Upper lobe of right lung (tissue), 1 donor: ENCODE results near the gene OR1E1. TPM values are rescaled to one million over a fixed set of nuclear protein-coding genes. Genes with fewer than 3 reads are reported as not detected.
A peak's percentile ranks its signal among the peaks of the same experiment; 100 is the strongest.
"Not testable (repeated sequence)": the region's sequence is repeated elsewhere in the genome, so short reads cannot be mapped to it uniquely, and the experiment has no call there.

Experiments
- ATAC-seq: fragments of 200-7000 bp; cut with Tn5 transposase; one replicate; pipeline ENCODE4 v1.9.1; 2020; ENCODE audit warnings: mild to moderate bottlenecking, moderate library complexity
- DNase-seq: peaks from one replicate; pipeline ENCODE4 v3.0.0-alpha.2; 2020
- H3K27ac ChIP-seq: fragments of 200-600 bp; one replicate; pipeline ENCODE4 v1.8.0; 2022
- H3K27me3 ChIP-seq: fragments of 200-600 bp; one replicate; pipeline ENCODE4 v1.8.0; 2022; ENCODE audit warnings: mild to moderate bottlenecking
- H3K36me3 ChIP-seq: fragments of 200-600 bp; one replicate; pipeline ENCODE4 v1.8.0; 2022
- H3K4me1 ChIP-seq: fragments of 200-600 bp; one replicate; pipeline ENCODE4 v1.8.0; 2022
- H3K4me3 ChIP-seq: fragments of 200-600 bp; one replicate; pipeline ENCODE4 v1.8.0; 2022; ENCODE audit warnings: mild to moderate bottlenecking
- H3K9me3 ChIP-seq: fragments of 200-600 bp; one replicate; pipeline ENCODE4 v1.8.0; 2022
- intact Hi-C: fragments of 100-400 bp; cut with DNase I; formaldehyde crosslinking; loops from one replicate; pipeline ENCODE4 v1.11.0; 2022
- total RNA-seq: library from RNA; stranded (reverse); fragmentation: NEBNext Ultra II Directional; extraction: Animal tissue kit (Norgen Biotek cat#: 25700); gene quantifications from one replicate; pipeline ENCODE4 v1.2.1, GENCODE V29; 2021
- TF ChIP-seq, protein P1 (sequence below): fragments of 200-600 bp; IDR thresholded peaks from one replicate; pipeline ENCODE4 v1.8.0; 2022; ENCODE audit warnings: antibody characterized with exemption
- donor health status: DM: no; HTN: yes; CAD: no; lungs with severe emphysema.

Gene OR1E1
- total RNA-seq, 1 donor from 2014 or later: not detected

DNA sequence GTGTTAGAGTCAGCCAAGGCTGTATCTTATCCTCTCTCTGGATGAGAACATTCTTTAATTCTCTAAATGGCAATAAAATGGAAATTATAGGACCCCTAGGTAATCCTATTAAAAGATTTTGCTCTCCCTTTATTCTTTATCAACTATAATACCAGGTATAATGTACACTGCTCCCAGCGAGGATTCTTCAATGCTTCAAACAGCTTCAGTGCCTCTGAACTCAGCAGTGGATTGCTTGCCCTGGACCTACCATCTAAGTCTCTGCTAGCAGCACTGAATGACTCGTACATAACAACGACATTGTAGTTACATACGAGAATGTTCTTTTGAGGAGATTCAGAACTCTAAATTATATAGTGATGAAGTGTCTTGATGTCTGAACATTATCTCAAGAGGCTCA lies 8.4 kb downstream of the OR1E1 start:
- no peak for ATAC-seq
- TF ChIP-seq, protein P1, sequence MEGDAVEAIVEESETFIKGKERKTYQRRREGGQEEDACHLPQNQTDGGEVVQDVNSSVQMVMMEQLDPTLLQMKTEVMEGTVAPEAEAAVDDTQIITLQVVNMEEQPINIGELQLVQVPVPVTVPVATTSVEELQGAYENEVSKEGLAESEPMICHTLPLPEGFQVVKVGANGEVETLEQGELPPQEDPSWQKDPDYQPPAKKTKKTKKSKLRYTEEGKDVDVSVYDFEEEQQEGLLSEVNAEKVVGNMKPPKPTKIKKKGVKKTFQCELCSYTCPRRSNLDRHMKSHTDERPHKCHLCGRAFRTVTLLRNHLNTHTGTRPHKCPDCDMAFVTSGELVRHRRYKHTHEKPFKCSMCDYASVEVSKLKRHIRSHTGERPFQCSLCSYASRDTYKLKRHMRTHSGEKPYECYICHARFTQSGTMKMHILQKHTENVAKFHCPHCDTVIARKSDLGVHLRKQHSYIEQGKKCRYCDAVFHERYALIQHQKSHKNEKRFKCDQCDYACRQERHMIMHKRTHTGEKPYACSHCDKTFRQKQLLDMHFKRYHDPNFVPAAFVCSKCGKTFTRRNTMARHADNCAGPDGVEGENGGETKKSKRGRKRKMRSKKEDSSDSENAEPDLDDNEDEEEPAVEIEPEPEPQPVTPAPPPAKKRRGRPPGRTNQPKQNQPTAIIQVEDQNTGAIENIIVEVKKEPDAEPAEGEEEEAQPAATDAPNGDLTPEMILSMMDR: no peak
- DNase-seq: no peak

DNA sequence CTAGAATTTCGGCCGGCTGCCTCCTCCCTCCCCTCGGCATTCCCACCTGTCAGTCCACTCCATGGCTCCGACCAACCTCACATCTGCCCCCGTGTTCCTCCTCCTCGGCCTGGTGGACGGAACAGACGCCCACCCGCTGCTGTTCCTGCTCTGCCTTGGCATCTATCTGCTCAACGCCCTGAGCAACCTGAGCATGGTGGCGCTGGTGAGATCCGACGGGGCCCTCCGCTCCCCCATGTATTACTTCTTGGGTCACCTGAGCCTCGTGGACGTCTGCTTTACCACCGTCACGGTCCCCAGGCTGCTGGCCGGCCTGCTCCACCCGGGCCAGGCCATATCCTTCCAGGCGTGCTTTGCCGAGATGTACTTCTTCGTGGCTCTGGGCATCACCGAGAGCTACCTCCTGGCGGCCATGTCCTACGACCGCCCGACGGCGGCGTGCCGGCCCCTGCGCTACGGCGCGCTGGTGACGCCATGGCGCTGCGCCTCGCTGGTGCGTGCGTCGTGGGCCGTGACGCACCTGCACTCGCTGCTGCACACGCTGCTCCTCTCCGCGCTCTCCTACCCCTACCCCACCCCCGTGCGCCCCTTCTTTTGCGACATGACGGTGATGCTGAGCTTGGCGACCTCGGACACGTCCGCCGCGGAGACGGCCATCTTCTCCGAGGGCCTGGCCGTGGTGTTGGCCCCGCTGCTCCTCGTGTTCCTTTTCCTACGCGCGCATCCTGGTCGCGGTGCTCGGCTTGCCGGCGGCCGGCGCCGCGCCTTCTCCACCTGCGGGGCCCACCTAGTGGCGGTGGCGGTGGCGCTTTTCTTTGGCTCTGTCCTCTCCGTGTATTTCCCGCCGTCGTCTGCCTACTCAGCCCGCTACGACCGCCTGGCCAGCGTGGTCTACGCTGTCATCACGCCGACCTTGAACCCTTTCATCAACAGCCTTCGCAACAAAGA lies 12.1 kb downstream of the OR1E1 start, which contains the start of gene OR3A2:
TSS of gene OR3A2 (minus strand) at position 440 of the 948 bp plus-strand sequence.
- Histone ChIP-seq H3K27me3 (peaks cover 34% of the 10 kb centered on the region), H3K4me1 (no peaks in the 10 kb centered on the region), H3K9me3 (no peaks in the 10 kb centered on the region), H3K36me3 (no peaks in the 10 kb centered on the region), H3K27ac (no peak within 1 kb of the TSS), H3K4me3 (no peak within 1 kb of the TSS)
- DNase-seq: no peak
- peak; percentile 39 for ATAC-seq
- TF ChIP-seq, protein P1: no peak
- intact Hi-C loops: no loop called here

More for the DNA sequence above, 8.4 kb downstream of the OR1E1 start:
- Histone ChIP-seq H3K4me3 (no peak overlapping the region), H3K27me3 (peaks cover 36% of the 10 kb centered on the region), H3K36me3 (no peaks in the 10 kb centered on the region), H3K27ac (no peak overlapping the region), H3K9me3 (no peaks in the 10 kb centered on the region), H3K4me1 (no peaks in the 10 kb centered on the region)
- intact Hi-C loops: no loop called here

DNA sequence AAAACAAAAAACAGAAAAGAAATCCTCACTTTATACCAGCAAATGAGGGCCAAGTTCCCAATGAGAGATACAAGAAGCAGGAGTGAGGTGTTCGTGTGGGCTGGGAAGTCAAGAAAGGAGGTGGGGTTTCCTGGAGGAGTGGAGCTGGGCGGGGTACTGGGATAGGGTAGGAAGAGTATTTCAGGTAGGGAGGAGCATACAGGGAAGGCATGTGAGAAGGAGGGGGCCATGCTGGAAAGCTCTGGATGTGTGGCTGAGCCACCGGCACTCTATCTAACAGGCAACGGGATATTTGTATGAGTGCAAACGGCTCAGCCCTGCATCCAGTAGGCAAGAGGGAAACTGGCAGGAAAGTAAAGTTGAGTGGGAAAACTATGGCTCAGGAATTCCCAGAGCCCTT lies 16.3 kb downstream of the OR1E1 start:
- TF ChIP-seq, protein P1: no peak
- Histone ChIP-seq H3K4me3 (no peak overlapping the region), H3K27ac (no peak overlapping the region), H3K36me3 (no peaks in the 10 kb centered on the region), H3K27me3 (peaks cover 23% of the 10 kb centered on the region), H3K4me1 (no peaks in the 10 kb centered on the region), H3K9me3 (no peaks in the 10 kb centered on the region)
- intact Hi-C loops: no loop called here
- ATAC-seq: no peak
- no peak for DNase-seq

DNA sequence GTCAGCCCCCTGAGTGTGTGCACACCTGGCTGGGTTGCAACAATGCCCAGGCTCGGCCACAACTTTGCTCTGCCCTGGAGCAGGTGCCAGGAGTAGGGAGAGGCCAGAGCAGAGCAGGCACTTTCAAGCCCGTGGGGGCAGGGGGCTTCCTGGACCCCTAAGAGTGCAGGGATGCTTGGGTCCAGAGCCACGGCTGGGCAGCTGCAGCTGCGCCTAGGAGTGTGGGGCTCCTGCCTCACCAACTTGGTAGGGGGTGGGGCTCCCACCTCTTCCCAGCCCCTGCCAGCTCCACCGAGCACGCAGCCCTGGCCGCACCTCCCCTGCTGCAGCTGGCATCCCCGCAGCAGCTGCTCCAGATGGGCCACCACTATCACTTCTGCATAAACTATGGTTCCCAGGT lies 19.9 kb downstream of the OR1E1 start:
- TF ChIP-seq, protein P1: no peak
- H3K9me3 ChIP-seq: no peaks in the 10 kb centered on the region
- ATAC-seq (no peak), DNase-seq (no peak)
- intact Hi-C loops: no loop called here
- no peak overlapping the region for H3K4me3 ChIP-seq
- H3K4me1 ChIP-seq: no peaks in the 10 kb centered on the region
- no peak overlapping the region for H3K27ac ChIP-seq
- H3K27me3 ChIP-seq: peaks cover 4% of the 10 kb centered on the region
- H3K36me3 ChIP-seq: no peaks in the 10 kb centered on the region

DNA sequence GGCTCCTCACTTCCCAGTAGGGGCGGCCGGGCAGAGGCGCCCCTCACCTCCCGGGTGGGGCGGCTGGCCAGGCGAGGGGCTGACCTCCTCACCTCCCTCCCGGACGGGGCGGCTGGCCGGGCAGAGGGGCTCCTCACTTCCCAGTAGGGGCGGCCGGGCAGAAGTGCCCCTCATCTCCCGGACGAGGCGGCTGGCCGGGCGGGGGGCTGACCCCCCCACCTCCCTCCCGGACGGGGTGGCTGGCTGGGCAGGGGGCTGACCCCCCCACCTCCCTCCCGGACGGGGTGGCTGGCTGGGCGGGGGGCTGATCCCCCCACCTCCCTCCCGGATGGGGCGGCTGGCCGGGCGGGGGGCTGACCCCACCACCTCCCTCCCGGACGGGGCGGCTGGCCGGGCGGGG lies 27.0 kb downstream of the OR1E1 start:
- H3K27ac ChIP-seq, H3K27me3 ChIP-seq, H3K4me1 ChIP-seq, DNase-seq, H3K4me3 ChIP-seq, intact Hi-C loops, ATAC-seq, H3K9me3 ChIP-seq, H3K36me3 ChIP-seq: not testable (repeated sequence)

Other genes starting within 250 kb of the OR1E1 start
- gene OR1A2, start 200.9 kb downstream of the OR1E1 start, total RNA-seq: not detected
- not detected for gene OR1A1, start 190.7 kb downstream of the OR1E1 start, total RNA-seq
- not detected for gene OR3A1, start 100.0 kb downstream of the OR1E1 start, total RNA-seq
- gene OR3A2, start 12.1 kb downstream of the OR1E1 start, total RNA-seq: not detected
- not detected for gene OR3A3, start 13.0 kb upstream of the OR1E1 start, total RNA-seq
- gene OR1E2, start 35.4 kb upstream of the OR1E1 start, total RNA-seq: not detected
- gene SPATA22, start 73.4 kb upstream of the OR1E1 start, total RNA-seq: 0.75 TPM
- gene ASPA, start 77.6 kb upstream of the OR1E1 start, total RNA-seq: 8.2 TPM
- gene TRPV3, start 159.4 kb upstream of the OR1E1 start, total RNA-seq: 0.26 TPM
- 2.9 TPM for gene TRPV1, start 211.0 kb upstream of the OR1E1 start, total RNA-seq
- gene SHPK, start 237.8 kb upstream of the OR1E1 start, total RNA-seq: 10.4 TPM
- 23.3 TPM for gene CTNS, start 238.3 kb upstream of the OR1E1 start, total RNA-seq